ENCODE data around the gene SAT1. TPM values are rescaled to one million over a fixed set of nuclear protein-coding genes. Genes with fewer than 3 reads are reported as not detected.

SAT1 gene
- total and polyA plus RNA-seq, 10 of the 15 experiments (the other 5 are each of a cell fraction or from before 2014, with no cell fraction given), result 42.2 to 234 (median 60.4) TPM

GRCh38 chrX:23782455-23782854, 518 bp upstream of the SAT1 start:
- 27% methylated on average over 6 of the region's 6 CpGs for WGBS (ENCODE audit: insufficient coverage, insufficient replicate concordance, low lambda C conversion rate, missing lambda C conversion rate)
- TF ChIP-seq RELA (IDR thresholded peaks at IDR 0.05; ENCODE audit: borderline replicate concordance, partially characterized antibody) (no peak), IKZF1 (conservative IDR thresholded peaks at IDR 0.05) (no peak), ESRRA (IDR thresholded peaks at IDR 0.05; ENCODE audit: low read length) (no peak), MAX (IDR thresholded peaks at IDR 0.05; ENCODE audit: low read depth, low read length) (no peak)
- RAD21 ChIA-PET (ENCODE audit: unreplicated experiment), result interaction anchor here (0.8 to 5.7 kb wide), 12 partner anchors 9 to 697 kb away, joined by 3 to 96 read pairs (median 5); partner anchors contain the start of genes ACOT9, APOO, CXorf58 and EIF2S3
- no peak for DNase-seq (ENCODE audit: low read depth, low spot score)
- Histone ChIP-seq H3K79me2 (ENCODE audit: control insufficient read depth, insufficient read depth, low read length) (peaks cover 9% of the 10 kb centered on the region), H3K36me3 (ENCODE audit: control insufficient read depth in 2 of 2, insufficient read depth in 2 of 2, low read length in 1 of 2) (no peaks in the 10 kb centered on the region), H3K27me3 (replicated peaks in 1 of 2; ENCODE audit: control insufficient read depth in 2 of 2, insufficient read depth in 2 of 2, low read length in 1 of 2) (no peaks in the 10 kb centered on the region), H3K9ac (ENCODE audit: control insufficient read depth, insufficient read depth, low read length) (peak overlapping the region; percentile 28; the same call in 1 of the 2 replicates), H2AFZ (ENCODE audit: control insufficient read depth, low read depth, low read length) (peak overlapping the region; percentile 55), H3K27ac (ENCODE audit: control insufficient read depth, insufficient read depth) (peak overlapping the region; percentile 30; the same call in 1 of the 2 replicates), H3K4me2 (ENCODE audit: control insufficient read depth, insufficient read depth) (peak overlapping the region; percentile 26; the same call in 1 of the 2 replicates), H3K4me1 (ENCODE audit: control insufficient read depth, insufficient read depth, low read length) (no peaks in the 10 kb centered on the region), H3K9me3 (replicated peaks; ENCODE audit: control insufficient read depth, insufficient read depth, low read length) (no peaks in the 10 kb centered on the region; the same call in 2 of the 3 replicates), H3K4me3 (peak overlapping the region; percentile 35; the same call in 1 of the 2 replicates), H4K20me1 (ENCODE audit: control insufficient read depth, insufficient read depth) (no peaks in the 10 kb centered on the region)
- CTCF ChIA-PET, result interaction anchor here (0.7 to 5.7 kb wide), 12 partner anchors 9 to 460 kb away, joined by 3 to 123 read pairs (median 4); partner anchors contain the start of gene EIF2S3
- POLR2A ChIA-PET, result interaction anchor here (0.5 to 3.3 kb wide), 5 partner anchors 9 to 119 kb away, joined by 3 to 26 read pairs (median 4); partner anchors contain the start of genes ACOT9 and PRDX4
- in situ Hi-C loops (cut with MboI), result loop anchor here (5.0 kb wide), 1 partner anchor 120 kb away; no protein-coding TSS in a partner anchor
- no peak for FAIRE-seq
- TSS peak; percentile 85 for BruUV-seq (replicated peaks)
- intact Hi-C loops (cut with micrococcal nuclease; ENCODE audit: unreplicated experiment), result loop anchor here (2.0 to 10.0 kb wide), 2 partner anchors 26 to 272 kb away; partner anchors contain the start of gene EIF2S3
- ATAC-seq, result no peak
- SMC1A ChIA-PET (ENCODE audit: uncharacterized antibody, unreplicated experiment), result interaction anchor here (0.8 to 6.8 kb wide), 9 partner anchors 25 to 460 kb away, joined by 3 to 82 read pairs (median 4); partner anchors contain the start of genes ACOT9, APOO and CXorf58
